ENCODE results near the gene MAP3K14.
"Not testable (repeated sequence)": the region's sequence is repeated elsewhere in the genome, so short reads cannot be mapped to it uniquely, and the experiment has no call there.

Gene MAP3K14

GRCh38 chr17:45264988-45265387 lies 51.8 kb downstream of the MAP3K14 start:
- DNase-seq (ENCODE audit: low read depth) = no peak
- no peak overlapping the region for H3K4me3 ChIP-seq (ENCODE audit: low read depth, low read length)

GRCh38 chr17:45264430-45264829 lies 52.4 kb downstream of the MAP3K14 start:
- no peak overlapping the region for H3K4me3 ChIP-seq (ENCODE audit: low read depth, low read length)
- no peak for DNase-seq (ENCODE audit: low read depth)

- H3K4me3 ChIP-seq (ENCODE audit: low read depth, low read length) = no peak overlapping the region
Measured at GRCh38 chr17:45263477-45263860, 53.4 kb downstream of the MAP3K14 start.

GRCh38 chr17:45262516-45263476 lies 54.0 kb downstream of the MAP3K14 start:
- no peak overlapping the region for H3K4me3 ChIP-seq (ENCODE audit: low read depth, low read length)
- peak; percentile 56 for DNase-seq (ENCODE audit: low read depth)

More at GRCh38 chr17:45263477-45263860, 53.4 kb downstream of the MAP3K14 start:
- no peak for DNase-seq (ENCODE audit: low read depth)

GRCh38 chr17:45261577-45262515 lies 55.0 kb downstream of the MAP3K14 start, which contains the start of gene SPATA32:
Gene SPATA32, minus strand, starts transcription at chr17:45262094. Its CDS starts 78 bp downstream, at chr17:45262016.
- no peak for DNase-seq (ENCODE audit: low read depth)
- peak within 1 kb of the TSS; percentile 46 for H3K4me3 ChIP-seq (ENCODE audit: low read depth, low read length)

DNA sequence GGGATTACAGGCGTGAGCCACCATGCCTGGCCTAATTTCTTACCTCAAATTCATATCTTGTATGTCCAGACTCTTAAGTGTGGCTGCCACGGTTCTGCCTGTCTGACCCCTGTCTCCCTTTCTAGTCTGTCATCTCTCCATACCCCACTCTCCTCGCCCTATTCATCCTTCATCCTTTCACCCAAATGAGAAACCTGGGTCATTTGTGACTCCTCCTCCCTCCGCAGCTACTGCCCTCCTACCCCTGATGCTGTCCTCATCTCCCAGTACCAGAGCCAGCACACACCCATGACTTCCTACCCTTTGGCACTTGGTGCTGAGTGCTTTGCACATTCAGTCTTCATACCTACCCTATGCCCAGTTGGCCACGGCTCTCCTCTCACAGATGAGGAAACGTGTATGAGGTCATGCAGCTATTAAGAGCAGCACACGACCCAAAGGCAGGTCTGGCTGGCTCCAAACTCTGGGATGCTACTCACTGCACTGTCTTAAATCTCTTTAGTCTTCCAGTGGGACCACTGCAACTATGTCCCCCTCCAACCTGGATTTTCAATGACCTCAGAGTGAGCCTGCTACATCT lies 56.5 kb downstream of the MAP3K14 start:
- DNase-seq (ENCODE audit: low read depth) = no peak
- no peak overlapping the region for H3K4me3 ChIP-seq (ENCODE audit: low read depth, low read length)

DNA sequence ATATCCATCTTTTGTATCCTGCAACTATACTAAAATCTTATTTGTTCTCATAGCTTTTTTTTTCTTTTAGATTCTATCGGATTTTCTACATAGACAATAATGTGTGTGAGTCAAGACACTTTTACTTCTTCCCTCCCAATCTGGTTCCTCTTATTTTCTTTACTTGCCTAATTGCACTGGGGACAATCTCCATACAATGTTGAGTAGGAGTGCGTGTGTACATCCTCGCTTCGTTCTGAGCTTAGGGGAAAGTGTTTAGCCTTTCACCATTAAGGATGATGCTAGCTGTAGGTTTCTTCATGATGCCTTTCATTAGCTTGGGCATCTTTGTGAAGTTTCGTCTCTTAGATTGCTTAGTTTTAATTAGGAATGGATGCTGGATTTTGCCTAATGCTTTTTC lies 57.8 kb downstream of the MAP3K14 start:
- no peak overlapping the region for H3K4me3 ChIP-seq (ENCODE audit: low read depth, low read length)
- no peak for DNase-seq (ENCODE audit: low read depth)

DNA sequence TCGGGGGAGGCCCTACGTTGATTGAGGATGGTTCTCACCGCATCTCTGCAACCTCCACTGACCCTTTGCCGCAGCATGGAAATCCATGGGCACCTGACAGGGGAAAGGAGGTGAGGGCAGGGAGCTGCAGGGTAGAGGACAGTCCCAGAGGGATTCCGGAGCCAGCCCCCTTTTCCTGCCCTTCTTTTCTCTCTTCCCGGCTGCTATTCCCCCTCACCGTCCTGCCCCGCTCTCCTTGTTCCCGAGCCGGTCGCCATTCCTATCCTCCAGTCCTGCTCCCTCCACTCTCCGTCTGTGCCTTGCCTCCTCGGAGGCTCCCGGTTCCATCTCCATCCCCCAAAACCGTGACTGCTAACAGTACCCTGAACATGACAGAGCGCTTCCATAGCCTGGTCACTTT lies 59.7 kb downstream of the MAP3K14 start:
- DNase-seq (ENCODE audit: low read depth) = no peak
- no peak overlapping the region for H3K4me3 ChIP-seq (ENCODE audit: low read depth, low read length)

DNA sequence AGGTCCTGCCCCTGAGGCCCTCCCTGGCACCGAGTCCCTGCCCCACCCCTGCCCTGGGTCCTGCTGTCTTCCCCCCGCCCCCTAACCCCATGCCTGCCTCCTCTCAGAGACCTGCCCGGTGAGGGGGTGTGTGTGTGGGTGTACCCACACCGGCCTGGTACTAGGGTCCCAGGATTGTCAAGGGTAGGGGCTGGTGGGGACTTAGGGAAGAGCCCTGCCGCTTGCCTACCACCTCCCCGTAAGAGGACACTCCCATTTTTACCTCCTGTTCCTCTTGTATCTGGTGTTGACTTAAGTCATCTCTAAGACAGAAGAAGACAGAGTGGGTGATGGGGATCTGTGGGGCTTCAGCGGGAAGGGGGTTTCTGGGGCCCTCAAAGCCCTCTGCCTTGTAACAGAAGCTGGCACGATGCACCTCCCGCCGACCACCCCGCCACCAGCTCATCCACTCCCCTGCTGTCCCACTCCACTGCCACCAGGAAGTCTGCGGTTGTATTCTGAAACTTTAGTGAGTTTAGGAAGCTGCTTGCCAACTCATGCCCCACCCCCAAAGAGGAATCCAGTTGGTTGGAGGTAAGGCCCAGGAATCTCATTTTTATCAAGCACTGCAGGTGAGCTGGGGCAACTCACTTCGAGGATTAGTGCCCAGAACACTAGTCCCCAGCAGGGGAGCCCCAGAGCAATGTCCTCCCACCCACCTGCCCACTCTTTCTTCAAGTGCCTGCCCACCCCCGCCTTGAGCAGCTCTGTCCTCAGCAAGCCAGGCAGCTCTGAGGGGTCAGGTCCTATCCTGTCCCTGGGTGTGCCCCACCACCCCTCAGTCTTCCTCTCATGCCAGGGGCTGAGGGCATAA lies 60.5 kb downstream of the MAP3K14 start:
- no peak overlapping the region for H3K4me3 ChIP-seq (ENCODE audit: low read depth, low read length)
- no peak for DNase-seq (ENCODE audit: low read depth)

DNA sequence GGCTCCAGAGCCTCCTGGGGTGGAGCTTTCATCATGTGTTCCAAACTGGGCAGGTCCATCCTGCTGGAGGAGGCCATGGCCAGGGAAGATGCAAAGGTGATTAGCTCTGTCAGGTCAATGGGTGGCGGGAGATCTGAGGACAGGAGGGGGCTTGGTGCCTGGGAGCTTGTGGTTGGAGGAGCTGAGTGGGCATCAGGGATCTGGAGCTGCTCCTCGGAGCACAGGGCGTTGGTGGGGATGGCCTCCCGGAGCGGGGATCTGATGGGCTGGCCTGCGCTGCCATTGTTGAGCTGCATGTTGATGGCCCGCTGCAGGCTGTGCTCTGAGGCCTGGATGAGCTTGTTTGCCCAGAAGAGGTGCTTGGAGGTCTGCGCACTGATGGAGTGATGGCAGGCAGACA lies 61.5 kb downstream of the MAP3K14 start:
- no peak for DNase-seq (ENCODE audit: low read depth)
- H3K4me3 ChIP-seq (ENCODE audit: low read depth, low read length) = no peak overlapping the region

GRCh38 chr17:45253879-45254278 lies 62.9 kb downstream of the MAP3K14 start:
- DNase-seq (ENCODE audit: low read depth) = no peak
- H3K4me3 ChIP-seq (ENCODE audit: low read depth, low read length) = no peak overlapping the region

DNA sequence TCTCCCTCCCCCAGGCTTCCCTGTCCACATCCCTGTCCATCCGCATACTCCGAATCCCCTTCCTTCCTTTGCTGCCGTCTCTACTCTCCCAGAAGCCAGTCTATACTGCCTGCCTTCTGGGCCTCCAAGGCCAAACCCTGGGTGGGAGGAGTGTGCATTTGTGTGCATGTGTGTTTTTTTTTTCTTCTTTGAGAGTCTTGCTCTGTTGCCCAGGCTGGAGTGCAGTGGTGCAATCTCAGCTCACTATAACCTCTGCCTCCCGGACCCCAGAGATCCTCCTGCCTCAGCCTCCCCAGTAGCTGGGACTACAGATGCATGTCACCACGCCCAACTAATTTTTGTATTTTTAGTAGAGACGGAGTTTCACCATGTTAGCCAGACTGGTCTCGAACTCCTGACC lies 63.6 kb downstream of the MAP3K14 start:
- H3K4me3 ChIP-seq (ENCODE audit: low read depth, low read length); DNase-seq (ENCODE audit: low read depth): not testable (repeated sequence)

- no peak for DNase-seq (ENCODE audit: low read depth)
- H3K4me3 ChIP-seq (ENCODE audit: low read depth, low read length) = no peak overlapping the region
Measured at GRCh38 chr17:45251931-45252330, 64.9 kb downstream of the MAP3K14 start.

GRCh38 chr17:45248132-45248957 lies 68.5 kb downstream of the MAP3K14 start:
- peak overlapping the region; percentile 53 for H3K4me3 ChIP-seq (ENCODE audit: low read depth, low read length)
- DNase-seq (ENCODE audit: low read depth) = no peak

GRCh38 chr17:45247429-45248131 lies 69.2 kb downstream of the MAP3K14 start:
- H3K4me3 ChIP-seq (ENCODE audit: low read depth, low read length) = peak overlapping the region; percentile 53
- DNase-seq (ENCODE audit: low read depth) = peak; percentile 38

GRCh38 chr17:45246861-45247428 lies 69.9 kb downstream of the MAP3K14 start:
- DNase-seq (ENCODE audit: low read depth) = no peak
- H3K4me3 ChIP-seq (ENCODE audit: low read depth, low read length) = peak overlapping the region; percentile 53

DNA sequence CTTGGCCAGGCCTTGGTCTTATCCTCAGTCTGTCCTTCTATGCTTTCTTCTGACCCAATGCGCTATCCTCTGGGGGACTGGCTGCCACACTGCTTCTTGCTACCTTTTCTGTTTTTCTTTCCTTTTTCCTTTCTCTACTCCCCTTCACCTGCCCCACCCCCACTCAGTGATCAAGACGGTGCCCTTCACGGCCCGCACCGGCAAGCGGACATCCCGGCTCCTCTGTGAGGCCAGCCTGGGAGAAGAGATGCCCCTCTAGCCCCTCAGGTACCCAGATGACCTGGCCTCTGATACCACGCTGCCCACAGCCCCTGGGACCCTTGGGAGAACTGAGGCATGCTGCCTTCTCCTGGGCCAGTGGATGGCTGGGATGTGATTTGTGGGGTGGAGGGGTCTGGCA lies 70.5 kb downstream of the MAP3K14 start:
- no peak overlapping the region for H3K4me3 ChIP-seq (ENCODE audit: low read depth, low read length)
- no peak for DNase-seq (ENCODE audit: low read depth)
